Measurements from ENCODE around the gene PTPRN2. TPM values are rescaled to one million over a fixed set of nuclear protein-coding genes. Genes with fewer than 3 reads are reported as not detected.
"Not testable (repeated sequence)": the region's sequence is repeated elsewhere in the genome, so short reads cannot be mapped to it uniquely, and the experiment has no call there.

Gene PTPRN2
- total RNA-seq, 1 experiment from 2014 or later = 2.1 TPM

DNA sequence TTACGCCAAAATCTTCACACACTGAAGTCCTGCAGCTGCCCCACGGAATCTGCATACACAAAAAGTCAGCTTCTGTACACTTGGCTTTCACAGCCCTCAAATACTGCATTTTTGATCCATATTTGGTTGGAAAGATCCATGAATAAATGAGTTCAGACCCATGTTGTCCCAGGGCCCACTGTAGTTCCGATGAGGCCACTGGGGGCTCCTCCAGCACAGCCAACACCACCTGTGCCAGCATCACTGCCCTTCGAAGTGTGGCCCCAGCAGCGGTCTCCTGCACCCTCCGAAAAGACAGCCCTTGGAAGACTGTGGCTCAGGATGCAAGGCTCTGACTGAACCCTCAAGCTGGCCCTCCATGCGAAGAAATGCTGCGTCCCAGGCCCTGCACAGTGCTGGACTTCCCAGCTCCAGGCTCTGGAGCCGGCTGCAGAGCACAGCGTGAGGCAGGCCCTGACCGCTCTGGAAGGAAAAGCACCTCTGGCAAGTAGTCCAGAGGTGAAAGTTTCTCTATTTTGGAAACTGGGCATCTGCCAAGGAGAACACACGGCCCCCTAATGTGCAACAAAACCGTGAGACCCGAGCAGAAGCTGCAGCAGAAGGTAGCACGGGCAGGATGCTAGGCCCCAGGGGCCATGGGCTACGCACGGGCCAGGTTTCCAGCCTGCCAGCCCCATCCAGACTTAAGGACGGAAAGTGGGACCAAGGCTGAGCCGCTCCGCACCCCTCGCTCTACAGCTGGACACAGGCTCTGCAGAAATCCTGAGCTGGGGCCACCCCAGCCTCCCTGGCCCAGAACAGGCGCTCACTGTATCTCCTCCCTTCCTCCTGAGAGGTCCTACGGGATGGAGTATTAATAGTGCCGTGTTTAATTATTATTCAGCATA lies 62.6 kb downstream of the PTPRN2 start:
- intact Hi-C loops (cut with micrococcal nuclease) = no loop called here
- RAD21 ChIA-PET (ENCODE audit: low non-redundant PET in 1 of 2, low total read pairs in 2 of 2, uncharacterized antibody in 2 of 2, unreplicated experiment in 2 of 2) = no interaction called here

DNA sequence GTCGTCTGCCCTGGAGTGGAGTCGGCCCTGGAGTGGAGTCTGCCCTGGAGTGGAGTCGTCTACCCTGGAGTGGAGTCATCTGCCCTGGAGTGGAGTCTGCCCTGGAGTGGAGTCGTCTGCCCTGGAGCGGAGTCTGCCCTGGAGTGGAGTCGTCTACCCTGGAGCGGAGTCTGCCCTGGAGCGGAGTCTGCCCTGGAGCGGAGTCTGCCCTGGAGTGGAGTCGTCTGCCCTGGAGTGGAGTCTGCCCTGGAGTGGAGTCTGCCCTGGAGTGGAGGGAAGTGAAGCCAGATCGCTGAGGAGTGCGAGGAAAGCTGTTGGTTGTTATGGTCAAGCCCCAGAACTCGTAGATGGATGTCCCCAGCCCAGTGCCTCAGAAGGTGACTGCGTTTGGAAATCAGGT lies 63.3 kb downstream of the PTPRN2 start:
- peak; percentile 76 for DNase-seq (ENCODE audit: low read depth, low spot score)
- TF ChIP-seq SP1 (IDR thresholded peaks at IDR 0.05; ENCODE audit: low read depth) = peak; percentile 97
- TF ChIP-seq JUND (IDR thresholded peaks at IDR 0.05) = peak; percentile 97
- TF ChIP-seq CBX3 (IDR thresholded peaks at IDR 0.05; ENCODE audit: low read depth) = peak; percentile 66; the same call in 1 of the 2 replicates
- H3K4me2 ChIP-seq (ENCODE audit: low read length); H3K36me3 ChIP-seq (ENCODE audit: control insufficient read depth in 1 of 2, insufficient read depth in 2 of 2, low read length in 2 of 2); BruUV-seq (replicated peaks); intact Hi-C loops (cut with micrococcal nuclease); H4K20me1 ChIP-seq (ENCODE audit: insufficient read depth); H3K4me1 ChIP-seq (ENCODE audit: control insufficient read depth in 1 of 2, insufficient read depth in 2 of 2, low read length in 2 of 2); H2AFZ ChIP-seq (ENCODE audit: low read depth, low read length, poor library complexity, severe bottlenecking); H3K9me2 ChIP-seq (ENCODE audit: insufficient read depth); H3K4me3 ChIP-seq (replicated peaks in 1 of 2; ENCODE audit: low read depth in 1 of 2, low read length in 2 of 2); H3K27me3 ChIP-seq (ENCODE audit: insufficient read depth, low read length); H3K79me2 ChIP-seq (ENCODE audit: insufficient read depth, low read length); H3K27ac ChIP-seq (ENCODE audit: low read depth, low read length); H3K9ac ChIP-seq (ENCODE audit: low read length); RAD21 ChIA-PET (ENCODE audit: low non-redundant PET in 1 of 2, low total read pairs in 2 of 2, uncharacterized antibody in 2 of 2, unreplicated experiment in 2 of 2); POLR2A ChIA-PET; H3K9me3 ChIP-seq (ENCODE audit: control insufficient read depth in 1 of 2, insufficient read depth in 1 of 2, low read depth in 1 of 2, low read length in 2 of 2); CTCF ChIA-PET: not testable (repeated sequence)
- ATAC-seq = peak; percentile 46; the same call in 1 of the 2 replicates

More for the DNA sequence above, 62.6 kb downstream of the PTPRN2 start:
- POLR2A ChIA-PET = no interaction called here
- Histone ChIP-seq H3K27ac (ENCODE audit: low read depth, low read length) (no peak overlapping the region), H3K27me3 (ENCODE audit: insufficient read depth, low read length) (no peaks in the 10 kb centered on the region), H3K4me3 (replicated peaks in 1 of 2; ENCODE audit: low read depth in 1 of 2, low read length in 2 of 2) (no peak overlapping the region), H3K9me2 (ENCODE audit: insufficient read depth) (no peaks in the 10 kb centered on the region), H3K4me2 (ENCODE audit: low read length) (no peak overlapping the region), H4K20me1 (ENCODE audit: insufficient read depth) (no peaks in the 10 kb centered on the region), H3K79me2 (ENCODE audit: insufficient read depth, low read length) (no peaks in the 10 kb centered on the region), H3K36me3 (ENCODE audit: control insufficient read depth in 1 of 2, insufficient read depth in 2 of 2, low read length in 2 of 2) (no peaks in the 10 kb centered on the region), H3K4me1 (ENCODE audit: control insufficient read depth in 1 of 2, insufficient read depth in 2 of 2, low read length in 2 of 2) (no peaks in the 10 kb centered on the region), H3K9me3 (ENCODE audit: control insufficient read depth in 1 of 2, insufficient read depth in 1 of 2, low read depth in 1 of 2, low read length in 2 of 2) (no peaks in the 10 kb centered on the region), H3K9ac (ENCODE audit: low read length) (no peak overlapping the region), H2AFZ (ENCODE audit: low read depth, low read length, poor library complexity, severe bottlenecking) (no peak overlapping the region)
- CTCF ChIA-PET = no interaction called here
- TF ChIP-seq, protein P1, sequence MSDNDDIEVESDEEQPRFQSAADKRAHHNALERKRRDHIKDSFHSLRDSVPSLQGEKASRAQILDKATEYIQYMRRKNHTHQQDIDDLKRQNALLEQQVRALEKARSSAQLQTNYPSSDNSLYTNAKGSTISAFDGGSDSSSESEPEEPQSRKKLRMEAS (IDR thresholded peaks at IDR 0.05) = no peak
- no peak for TF ChIP-seq YY1 (IDR thresholded peaks at IDR 0.05; ENCODE audit: extremely low read depth, insufficient replicate concordance, low read depth, low read length)
- no peak for TF ChIP-seq ATF3 (IDR thresholded peaks at IDR 0.05)
- TF ChIP-seq EZH2phosphoT487 (IDR thresholded peaks at IDR 0.05; ENCODE audit: borderline replicate concordance) = no peak
- no peak for TF ChIP-seq POLR2A (IDR thresholded peaks at IDR 0.05; ENCODE audit: borderline replicate concordance, extremely low read depth, insufficient read depth, insufficient read length)
- TF ChIP-seq CBX3 (IDR thresholded peaks at IDR 0.05; ENCODE audit: low read depth) = no peak
- no peak for TF ChIP-seq SP1 (IDR thresholded peaks at IDR 0.05; ENCODE audit: low read depth)
- no peak for TF ChIP-seq SRF (IDR thresholded peaks at IDR 0.05; ENCODE audit: low read depth)
- TF ChIP-seq EGR1 (IDR thresholded peaks at IDR 0.05; ENCODE audit: low read depth) = no peak
- TF ChIP-seq RAD21 (IDR thresholded peaks at IDR 0.05; ENCODE audit: low read depth) = no peak
- no peak for TF ChIP-seq EZH2 (IDR thresholded peaks at IDR 0.05)
- TF ChIP-seq POLR2AphosphoS5 (IDR thresholded peaks at IDR 0.05; ENCODE audit: low read depth, low read length) = no peak
- BruUV-seq (replicated peaks) = no TSS peak
- DNase-seq (ENCODE audit: low read depth, low spot score) = no peak
- no peak for ATAC-seq
